ENCODE results near the gene MED12L.

MED12L gene

DNA sequence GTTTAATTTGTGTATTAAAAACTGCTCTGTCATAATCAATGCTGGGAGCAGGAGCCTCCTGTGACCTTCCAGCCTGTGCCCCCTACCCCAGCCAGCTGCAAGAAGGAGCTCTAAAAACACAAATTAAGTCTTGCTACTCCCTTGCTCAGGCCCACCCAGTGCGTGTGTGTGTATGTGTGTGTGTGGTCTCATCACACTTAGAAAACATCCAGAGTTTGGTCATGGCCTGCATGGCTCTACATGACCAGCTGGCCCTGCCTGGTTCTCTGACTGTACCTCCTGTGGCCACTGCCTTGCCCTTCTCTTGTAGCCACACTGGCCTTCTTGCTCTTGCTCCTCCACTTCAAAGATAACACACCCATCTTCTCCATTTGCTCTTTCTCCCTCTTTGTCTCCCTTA is 179.1 kb downstream of the MED12L start:
- no peak for DNase-seq

DNA sequence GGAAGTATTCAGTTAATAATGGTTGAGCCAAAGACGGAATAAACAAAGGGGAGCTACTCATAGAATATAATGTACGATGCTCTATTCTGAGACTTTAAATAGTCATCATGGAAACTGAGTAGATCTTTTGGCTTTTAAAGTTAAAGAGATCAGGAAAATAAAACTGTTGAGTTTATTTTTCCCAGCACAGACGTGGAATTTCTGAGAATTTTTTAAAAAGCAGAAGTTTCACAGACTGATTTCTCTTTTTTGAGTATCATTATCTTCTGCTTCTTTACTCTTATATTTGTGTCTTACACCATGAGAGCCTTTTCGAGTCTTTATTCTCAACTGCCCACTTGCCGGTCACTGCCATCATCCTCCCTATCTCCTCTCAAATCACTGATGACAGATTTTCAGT is 179.7 kb downstream of the MED12L start:
- no peak for DNase-seq

DNA sequence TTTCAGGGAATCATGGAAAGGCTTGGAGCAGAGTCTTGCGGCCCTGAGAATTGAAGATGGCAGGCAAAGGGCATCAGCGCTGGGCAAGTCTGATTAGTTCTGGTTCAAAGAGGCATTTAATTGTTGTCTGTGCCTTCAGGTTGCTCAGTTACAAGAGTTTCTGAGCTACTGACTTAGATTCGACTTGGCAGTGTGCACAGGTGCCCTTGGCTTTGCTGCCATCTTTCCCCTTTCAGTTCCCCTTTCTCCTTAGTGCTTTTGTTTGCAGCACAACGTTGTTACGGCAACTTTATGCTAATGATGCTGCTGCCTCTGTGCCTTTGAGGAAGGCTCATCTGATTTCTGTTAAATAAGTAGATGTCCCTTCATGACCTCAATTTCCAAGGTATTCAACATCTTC is 180.4 kb downstream of the MED12L start:
- DNase-seq, result no peak

DNA sequence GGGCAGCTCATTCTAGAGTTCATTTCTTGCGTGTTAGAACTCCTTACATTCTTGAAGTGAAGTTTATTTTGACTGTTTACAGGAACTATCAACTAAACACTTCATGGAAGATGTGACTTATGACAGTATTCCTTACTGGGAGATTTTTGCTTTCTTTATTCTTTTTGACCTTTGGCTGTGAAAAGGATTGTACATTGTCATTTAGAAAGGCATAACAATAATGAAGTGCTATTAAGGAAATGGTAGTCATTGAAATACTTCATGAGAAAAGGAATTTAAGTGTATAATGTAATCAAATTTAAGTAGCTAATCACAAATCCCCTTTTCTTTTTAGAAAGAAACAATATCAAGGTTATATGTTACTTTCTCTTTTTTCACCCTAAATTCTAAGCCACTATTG is 181.6 kb downstream of the MED12L start:
- no peak for DNase-seq

DNA sequence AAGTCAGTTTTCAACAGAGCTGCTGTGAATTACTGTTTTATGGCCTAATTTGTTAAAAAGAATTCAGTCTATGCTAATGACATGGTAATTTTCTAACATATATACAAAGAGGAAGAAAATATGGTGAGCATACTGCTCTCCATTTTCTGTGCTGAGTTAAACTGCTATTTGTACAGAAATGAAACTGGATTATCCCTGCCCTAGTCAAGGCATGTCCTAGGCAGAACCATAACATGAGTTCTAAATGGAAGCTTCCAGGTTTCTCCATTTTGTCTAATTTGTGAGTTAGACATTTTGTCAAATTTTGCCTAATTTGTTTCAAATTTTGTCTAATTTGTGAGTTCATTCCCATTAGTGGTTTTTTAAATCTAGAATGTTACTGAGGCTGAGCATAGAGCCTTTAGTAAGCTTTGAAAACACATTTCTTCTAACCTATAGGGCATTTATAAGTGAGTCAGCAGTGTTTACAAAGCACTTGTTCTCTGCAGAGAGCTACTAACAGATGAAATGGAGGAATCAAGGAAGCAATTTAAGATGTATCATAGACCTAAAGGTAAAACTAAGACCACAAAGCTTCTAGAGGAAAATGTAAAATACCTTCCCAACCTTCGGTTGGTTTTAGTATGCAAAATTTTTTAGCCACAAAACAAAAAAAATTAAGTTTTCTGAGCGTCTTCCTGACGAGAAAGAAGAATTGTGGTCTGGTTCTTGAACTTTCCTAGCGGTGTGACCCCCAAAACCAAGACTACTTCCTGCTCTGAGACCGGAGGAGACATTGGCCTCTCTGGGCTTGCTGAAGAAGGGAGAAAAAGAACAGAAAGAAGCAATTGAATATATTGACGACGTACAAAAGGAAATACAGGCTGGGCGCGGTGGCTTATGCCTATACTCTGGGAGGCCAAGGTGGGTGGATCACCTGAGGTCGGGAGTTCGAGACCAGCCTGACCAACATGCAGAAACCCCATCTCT is 183.1 kb downstream of the MED12L start:
- DNase-seq, result no peak

DNA sequence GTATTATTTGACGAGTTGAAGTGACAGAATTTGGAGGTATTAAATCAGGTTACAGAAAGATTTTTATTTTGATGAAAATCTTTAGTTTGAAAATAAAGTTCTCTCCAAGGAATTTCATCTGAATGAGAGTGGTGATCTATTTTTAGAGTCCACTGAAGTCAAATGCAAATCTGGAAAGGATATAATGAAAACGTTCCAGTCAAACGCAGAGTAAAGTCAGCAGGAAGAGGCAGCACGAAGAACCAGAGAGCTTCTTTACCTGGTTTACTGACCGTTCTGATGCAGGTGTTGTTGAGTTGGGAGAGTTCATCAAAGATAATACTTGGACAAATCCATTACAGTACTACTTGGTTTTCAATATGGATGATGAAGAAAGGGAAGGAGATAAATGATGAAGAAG is 184.2 kb downstream of the MED12L start:
- DNase-seq, result no peak

DNA sequence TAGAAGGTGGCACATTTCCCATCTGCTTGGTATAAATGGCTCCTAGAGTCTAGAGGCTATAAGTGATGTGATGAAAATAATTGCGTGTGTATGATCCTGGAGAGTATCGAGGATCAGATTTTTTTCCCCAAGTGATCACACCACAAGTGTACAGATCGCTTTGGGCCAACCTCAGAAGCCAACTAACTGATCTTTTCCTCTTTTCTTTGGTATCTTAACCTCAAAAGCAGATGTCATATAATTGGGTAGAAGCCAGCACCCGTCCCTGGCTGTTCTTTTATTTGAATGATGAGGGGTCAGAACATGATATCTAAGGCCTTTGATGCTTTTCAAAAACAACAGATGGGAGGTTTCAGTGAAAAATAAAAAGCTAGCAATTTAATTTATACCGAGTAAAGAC is 189.6 kb downstream of the MED12L start:
- DNase-seq, result no peak

DNA sequence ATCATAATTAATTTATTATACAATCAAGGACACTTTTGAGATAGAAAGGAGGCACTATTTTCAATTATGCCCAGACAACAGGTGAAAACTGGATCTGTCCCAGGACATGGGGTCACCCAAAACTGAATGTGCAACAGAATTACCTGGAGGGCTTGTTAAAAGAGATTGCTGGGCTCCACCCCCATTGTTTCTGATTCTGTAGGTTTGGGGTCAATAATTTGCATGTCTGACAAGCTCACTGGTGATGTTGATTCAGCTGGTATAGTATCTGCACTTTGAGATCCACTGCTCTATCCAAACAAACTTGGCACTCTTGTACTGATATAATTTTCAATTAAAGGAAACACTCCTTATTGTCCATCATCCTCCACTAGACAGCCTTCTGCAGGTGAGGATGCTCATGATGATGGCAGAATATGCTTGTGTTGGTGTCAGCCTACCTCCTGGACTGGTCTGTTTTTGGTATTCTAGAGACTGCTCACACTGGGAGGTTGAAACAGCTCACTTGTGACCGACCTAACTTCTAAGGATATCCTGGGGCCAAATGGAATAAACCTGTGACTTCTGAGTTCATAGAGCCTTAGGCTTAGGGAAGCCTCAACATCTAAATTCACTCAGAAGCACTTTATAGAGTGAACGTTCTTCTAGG is 190.7 kb downstream of the MED12L start:
- no peak for DNase-seq

DNA sequence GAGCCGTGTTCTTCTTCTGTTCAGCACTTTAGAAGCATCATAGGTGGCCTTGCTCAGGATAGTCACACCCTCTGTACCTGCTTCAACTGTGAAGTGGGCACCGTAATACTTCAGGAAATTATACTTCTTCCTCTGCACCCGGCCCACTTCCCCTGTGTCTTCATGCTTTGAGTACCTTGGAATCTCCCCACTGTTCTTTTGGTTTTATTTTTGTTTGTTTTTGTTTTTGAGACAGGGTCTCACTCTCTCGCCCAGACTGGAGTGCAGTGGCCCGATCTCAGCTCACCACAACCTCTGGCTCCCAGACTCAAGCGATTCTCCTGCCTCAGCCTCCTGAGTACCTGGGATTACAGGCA is 191.2 kb downstream of the MED12L start:
- no peak for DNase-seq

DNA sequence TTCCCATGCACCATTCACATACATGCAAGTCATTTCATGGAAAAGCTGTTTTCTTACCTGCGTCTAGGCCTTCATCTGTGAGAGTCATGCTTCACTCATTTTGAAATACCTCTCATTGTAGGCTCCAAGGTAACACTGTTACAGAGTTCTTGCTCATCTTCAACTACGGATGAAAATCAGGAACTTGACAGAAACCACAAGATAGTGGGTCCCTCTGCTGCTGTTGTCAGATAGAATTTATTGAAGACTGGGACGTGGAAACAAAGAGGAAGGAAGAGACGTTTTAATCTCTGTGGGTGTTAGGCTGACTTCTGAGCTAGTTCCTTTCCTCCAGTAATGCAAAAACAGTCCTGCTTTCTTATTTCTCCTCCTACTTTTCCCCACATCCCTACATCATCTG is 192.8 kb downstream of the MED12L start, which contains the start of gene P2RY14:
P2RY14 (minus strand) TSS at position 313 of the 400 bp plus-strand sequence. CDS start 64,226 bp downstream, outside the sequence.
- DNase-seq, result no peak

DNA sequence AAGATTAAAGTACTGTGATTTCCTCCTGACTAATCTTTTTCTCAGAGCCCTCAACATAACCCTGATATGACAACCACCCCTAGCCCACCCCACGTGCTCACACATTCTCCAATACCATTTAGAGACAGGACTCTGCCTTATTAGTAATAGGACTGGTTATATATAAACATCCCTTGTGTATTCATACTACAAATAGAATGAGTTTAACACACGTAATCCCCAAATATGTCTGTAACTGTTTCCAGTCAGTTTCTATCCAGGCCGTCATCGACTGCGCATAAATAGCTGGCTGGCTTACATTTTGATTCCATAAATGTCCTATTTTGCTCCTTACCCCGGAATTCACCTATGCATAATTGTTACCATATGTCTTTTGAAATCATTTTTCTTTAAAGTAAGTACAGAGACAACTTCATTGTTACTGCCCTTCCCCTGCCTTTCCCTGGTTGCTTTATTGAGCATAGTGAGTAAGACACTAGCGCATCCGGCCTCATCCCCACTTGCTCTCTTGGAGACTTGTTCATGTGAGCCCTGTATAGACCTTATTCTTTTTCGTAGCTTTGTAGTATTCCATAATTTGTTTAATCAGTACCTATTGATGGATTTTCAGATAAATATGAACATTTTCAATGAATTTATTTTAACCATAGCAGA is 196.3 kb downstream of the MED12L start:
- DNase-seq, result no peak

DNA sequence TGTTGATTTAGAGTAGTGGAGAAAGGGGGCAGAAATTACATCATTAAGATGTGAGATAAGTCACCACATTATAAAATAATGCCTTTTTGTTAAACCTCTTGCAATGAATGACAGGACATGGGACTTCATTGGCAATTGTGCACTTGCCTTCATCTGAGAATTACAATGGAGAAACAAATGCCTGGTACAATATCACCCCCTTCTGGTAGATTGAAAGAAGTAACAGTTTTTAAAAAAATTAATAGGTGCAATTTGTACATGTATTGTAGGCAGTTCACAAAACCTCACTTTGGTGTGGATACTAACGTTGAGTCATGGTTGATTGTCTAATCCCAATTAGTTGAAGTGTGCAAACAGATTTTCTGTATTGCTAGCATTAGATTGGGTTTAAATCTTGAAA is 197.5 kb downstream of the MED12L start:
- DNase-seq, result peak; percentile 73

DNA sequence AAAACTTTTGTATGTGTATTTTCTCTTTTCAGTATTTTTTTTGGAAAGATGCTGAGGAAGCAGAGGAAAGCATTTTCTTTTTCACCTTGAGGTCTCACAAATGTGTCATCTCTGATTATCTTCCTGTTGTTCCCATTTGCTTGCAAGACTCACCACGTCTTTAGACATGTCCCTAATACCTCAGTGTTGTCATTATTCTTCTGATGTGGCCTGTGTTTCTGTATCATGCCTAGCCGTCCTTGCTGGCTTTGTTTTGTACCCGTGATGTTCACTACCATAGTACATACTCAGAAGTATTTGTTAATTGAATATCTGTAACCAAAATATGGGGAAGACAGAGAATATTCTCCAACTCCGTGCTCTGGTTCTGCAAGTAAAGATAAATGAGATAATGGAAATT is 197.9 kb downstream of the MED12L start:
- no peak for DNase-seq

DNA sequence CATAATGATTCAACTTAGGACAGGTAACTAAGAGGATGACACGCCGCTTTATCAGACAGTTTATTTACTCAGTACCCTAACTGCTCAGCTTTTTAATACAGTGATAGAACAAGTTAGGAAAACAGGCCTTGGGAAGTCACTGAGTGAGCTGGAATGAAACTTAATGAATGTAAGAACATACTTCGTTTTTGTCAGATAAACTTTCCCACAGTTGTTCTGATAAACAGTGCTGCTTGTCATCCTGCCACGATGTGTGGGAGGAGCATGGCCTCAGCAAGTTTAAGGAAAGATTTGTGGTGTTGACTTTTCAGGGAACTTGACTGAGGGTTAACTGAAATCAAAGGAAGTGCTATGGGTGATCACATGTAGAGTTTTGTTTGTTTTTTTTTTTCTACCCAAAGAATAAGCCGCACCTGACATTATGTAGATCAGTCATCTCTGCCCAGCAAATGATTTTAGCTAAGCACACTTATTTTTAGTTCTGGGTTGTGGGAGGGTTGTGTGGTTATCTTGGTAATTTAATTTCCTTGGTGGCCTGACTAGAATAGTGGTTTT is 198.5 kb downstream of the MED12L start:
- DNase-seq, result no peak

DNA sequence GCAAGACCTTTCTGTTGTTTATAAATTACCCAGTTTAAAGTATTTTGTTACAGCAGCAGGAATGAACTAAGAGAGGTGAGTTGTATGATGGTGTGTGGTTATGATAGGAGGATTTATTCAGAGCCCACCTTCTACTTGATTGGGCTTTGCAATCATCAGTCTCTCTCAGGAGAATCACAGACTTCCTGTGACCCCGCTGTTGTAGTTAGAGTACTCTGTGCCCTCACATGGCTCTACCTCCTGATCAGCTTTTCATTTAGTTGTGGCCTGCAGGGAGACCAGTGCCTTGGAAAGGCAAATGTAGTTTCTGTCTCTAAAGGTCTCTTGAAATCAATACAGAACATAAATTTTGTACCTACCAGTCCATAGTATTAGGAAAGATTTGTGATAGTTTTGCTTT is 200.5 kb downstream of the MED12L start:
- no peak for DNase-seq

DNA sequence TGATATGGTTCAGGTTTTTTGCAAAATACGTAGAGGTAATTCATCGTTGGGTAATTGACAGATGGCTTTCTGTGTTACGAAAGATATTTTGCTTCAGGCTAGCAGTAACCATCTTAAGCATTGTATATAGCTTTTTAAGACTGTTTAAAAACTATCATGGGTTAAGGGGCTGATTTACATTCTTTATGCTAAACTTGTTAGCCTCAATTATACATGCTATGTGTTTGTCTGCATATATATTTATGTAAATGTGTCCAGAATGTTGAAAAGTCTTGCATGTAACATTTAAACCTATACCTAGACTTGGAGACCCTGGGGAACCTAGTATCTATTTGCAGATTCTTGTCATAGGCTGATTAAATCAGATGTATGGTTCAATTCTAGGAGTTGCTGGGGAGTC is 204.0 kb downstream of the MED12L start:
- DNase-seq, result no peak

DNA sequence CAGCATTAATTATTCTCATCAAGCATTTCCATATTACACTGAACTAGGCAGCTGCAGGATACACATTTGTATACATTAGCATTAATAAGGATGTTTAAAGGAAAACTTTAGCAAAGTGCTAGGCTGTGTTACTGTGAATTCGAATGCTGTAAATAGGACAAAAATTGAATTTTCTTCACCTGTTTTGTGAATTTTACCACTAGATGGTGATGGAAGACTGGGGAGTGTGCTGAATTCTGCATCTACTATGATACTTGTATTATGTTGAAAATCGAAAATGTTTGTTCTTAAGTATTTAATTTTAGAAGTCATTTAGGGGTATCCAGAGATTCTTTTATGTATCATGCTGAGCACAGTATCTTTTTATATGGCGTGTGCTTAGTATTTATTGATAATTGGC is 205.2 kb downstream of the MED12L start:
- no peak for DNase-seq

DNA sequence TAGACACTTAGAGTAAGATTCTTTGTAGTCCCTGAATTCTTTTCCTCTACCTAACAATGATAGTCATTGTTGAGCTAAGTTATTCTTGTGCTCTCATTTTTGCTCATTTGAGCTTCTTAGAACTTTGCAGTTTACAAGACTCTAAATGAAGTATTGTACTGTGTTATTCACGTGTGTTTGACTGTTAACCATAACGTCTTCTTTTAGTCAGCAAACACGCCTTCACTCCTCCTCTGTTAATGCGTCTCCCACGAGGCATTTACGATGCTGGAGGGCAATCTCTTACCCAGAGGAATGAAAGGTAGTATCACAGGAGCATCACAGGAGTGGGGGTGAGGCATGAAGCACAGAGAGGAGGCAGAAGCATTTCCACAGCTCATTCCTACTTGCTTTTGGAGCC is 207.7 kb downstream of the MED12L start:
- DNase-seq, result no peak

DNA sequence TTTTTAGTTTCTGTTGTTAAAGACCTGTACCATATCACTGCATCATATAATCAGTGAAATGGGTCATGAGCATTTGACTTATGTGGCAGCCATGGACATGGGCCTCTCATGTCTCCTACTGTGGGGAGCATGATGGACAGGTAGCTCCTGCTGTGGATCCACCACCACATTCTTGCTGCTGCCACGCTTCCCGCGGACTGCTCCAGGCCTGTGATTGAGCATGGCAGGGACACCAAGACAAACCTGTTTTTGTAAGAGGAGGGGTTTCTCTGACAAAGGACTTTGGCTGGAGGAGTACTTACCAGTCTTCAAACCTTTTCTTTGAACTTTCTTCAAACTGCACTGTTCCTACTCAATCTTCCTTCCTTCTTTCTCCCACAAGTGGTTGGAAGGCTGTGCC is 210.8 kb downstream of the MED12L start:
- DNase-seq, result no peak

DNA sequence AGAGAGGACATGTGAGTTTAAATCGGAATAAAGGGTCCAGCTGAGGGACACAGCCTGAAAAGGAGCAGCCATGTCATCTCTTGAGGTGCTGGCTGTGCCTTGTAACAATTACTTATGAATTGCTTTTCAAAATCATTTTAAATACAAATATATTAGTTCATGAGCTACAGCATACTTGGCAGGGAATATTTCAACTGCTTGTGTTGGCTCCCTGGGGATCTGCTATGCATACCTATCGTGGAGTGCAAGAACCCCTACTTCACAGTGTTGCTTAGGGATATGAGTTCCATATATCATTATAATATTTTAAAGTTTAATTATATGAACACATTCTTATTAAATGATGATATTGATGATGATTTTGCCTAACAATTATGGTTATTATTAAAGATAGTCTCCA is 212.0 kb downstream of the MED12L start:
- DNase-seq, result no peak

DNA sequence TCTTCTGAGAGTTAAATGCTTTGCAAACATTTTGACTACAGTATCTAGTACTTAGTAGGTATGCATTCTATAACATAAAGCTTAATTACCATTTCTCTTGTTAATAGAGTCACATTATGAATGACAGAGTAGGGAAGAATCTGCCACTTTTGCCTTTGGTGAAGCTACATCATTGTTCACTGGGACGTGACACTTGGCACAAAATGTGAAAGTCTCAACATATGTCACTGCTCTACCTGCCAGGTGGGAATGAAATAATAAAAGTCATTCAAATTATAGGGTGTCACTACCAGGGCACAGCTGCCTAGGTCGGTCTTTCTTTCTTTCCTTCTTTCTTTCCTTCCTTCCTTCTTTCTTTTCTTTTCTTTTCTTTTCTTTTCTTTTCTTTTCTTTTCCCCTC is 213.5 kb downstream of the MED12L start:
- no peak for DNase-seq

DNA sequence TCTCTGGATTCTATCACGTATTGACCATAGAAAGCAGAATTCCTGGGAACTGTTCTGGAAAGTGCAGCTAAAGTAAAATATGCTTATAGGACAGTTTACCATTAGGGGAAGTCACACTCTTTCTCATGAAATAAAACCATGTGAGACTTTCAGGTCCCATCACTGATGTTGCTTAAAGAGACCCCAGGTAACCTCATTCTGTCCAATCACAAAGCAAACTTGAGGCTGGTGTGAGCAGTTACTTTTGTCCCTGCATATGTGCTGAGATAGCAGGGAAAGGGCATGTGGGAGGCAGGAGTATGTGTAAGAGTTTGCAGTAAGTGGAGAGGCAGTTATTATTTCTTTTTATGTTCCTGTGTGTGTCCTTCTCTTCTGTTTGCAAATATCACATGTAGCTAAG is 215.1 kb downstream of the MED12L start:
- DNase-seq, result no peak

DNA sequence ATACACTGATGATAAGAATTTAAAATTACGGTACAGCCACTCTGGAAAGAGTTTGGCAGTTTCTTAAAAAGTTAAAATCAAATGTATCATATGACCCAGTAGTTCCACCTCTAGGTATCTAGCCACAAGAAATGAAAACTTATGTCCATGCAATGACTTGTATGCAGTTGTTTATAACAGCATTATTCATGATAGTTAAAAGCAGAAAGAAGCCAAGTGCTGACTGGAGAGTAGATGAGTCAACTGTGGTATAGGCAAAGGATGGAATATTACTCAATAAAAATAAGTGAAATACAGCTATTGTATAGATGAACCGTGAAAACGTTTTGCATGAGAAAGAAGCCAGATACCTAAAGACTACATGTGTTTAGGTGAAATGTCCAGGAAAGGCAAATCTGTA is 216.3 kb downstream of the MED12L start:
- DNase-seq, result no peak

DNA sequence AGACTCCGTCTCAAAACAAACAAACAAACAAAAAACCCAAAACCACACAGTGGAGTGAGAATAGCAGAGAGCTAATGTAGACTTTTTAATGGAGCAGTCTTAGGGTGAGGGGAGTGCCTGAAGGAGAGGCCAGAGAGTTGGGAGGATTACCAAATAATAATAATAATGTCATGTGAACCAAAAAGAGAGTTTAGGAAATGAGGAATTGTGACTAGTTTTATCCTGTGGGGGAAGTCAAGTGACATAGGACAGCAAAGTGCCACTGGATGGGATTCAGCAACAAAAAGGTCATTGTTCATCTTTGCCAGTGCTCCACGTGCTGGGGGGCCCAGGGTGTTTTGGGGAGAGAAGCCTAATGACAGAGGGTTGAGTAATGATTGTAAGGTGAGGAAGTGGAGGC is 218.3 kb downstream of the MED12L start:
- DNase-seq, result no peak
